GM12878 (cell line): ENCODE measurements around the gene DAO.
"Not testable (repeated sequence)": the region's sequence is repeated elsewhere in the genome, so short reads cannot be mapped to it uniquely, and the experiment has no call there.

ENCODE experiments used
- CHD2 ChIP-seq: IDR thresholded peaks from 2 replicates; pipeline ENCODE4 v1.6.1; 2011; ENCODE audit warnings: low read depth, low read length, improper control_type of control experiment, borderline replicate concordance
- EED ChIP-seq: sonication (generic); IDR thresholded peaks from 2 replicates; pipeline ENCODE4 v1.6.1; 2016; ENCODE audit warnings: antibody characterized with exemption, low read depth
- JUNB ChIP-seq: IDR thresholded peaks from 2 replicates; pipeline ENCODE4 v1.6.1; 2016; ENCODE audit warnings: antibody characterized with exemption, mild to moderate bottlenecking
- POLR2AphosphoS5 ChIP-seq: IDR thresholded peaks from 2 replicates; pipeline ENCODE4 v1.6.1; 2011; ENCODE audit warnings: mild to moderate bottlenecking, low read length, inconsistent platforms
- RCOR1 ChIP-seq: conservative IDR thresholded peaks from 2 replicates; pipeline ENCODE4 v1.6.1; 2012; ENCODE audit warnings: low read depth, low read length, improper control_type of control experiment
- SIX5 ChIP-seq: IDR thresholded peaks from 2 replicates; pipeline ENCODE4 v1.6.1; 2011; ENCODE audit warnings: mild to moderate bottlenecking, low read depth, low read length, moderate library complexity; ENCODE audit not compliant: severe bottlenecking
- SREBF2 ChIP-seq: IDR thresholded peaks from 2 replicates; pipeline ENCODE4 v1.6.1; 2012; ENCODE audit warnings: mild to moderate bottlenecking, low read length
- TF ChIP-seq, protein P1 (sequence below): IDR thresholded peaks from 2 replicates; pipeline ENCODE4 v1.6.1; 2011; ENCODE audit warnings: borderline replicate concordance, low read depth, mild to moderate bottlenecking, moderate library complexity, mixed read lengths, low read length; ENCODE audit not compliant: insufficient read depth; ENCODE audit errors: extremely low read length
- TF ChIP-seq, protein P2 (sequence below), 3 experiments: IDR thresholded peaks in 2 of 3; conservative IDR thresholded peaks in 1 of 3; 2 replicates each; pipeline ENCODE4 v1.5.1; 2011; ENCODE audit warnings: low read depth in 3 of 3, low read length in 3 of 3, mild to moderate bottlenecking in 3 of 3, control low read depth in 2 of 3, moderate library complexity in 2 of 3, inconsistent platforms in 1 of 3, mixed read lengths in 1 of 3; ENCODE audit not compliant: control insufficient read depth in 2 of 3, insufficient read depth in 1 of 3; ENCODE audit errors: extremely low read depth in 1 of 3

DNA sequence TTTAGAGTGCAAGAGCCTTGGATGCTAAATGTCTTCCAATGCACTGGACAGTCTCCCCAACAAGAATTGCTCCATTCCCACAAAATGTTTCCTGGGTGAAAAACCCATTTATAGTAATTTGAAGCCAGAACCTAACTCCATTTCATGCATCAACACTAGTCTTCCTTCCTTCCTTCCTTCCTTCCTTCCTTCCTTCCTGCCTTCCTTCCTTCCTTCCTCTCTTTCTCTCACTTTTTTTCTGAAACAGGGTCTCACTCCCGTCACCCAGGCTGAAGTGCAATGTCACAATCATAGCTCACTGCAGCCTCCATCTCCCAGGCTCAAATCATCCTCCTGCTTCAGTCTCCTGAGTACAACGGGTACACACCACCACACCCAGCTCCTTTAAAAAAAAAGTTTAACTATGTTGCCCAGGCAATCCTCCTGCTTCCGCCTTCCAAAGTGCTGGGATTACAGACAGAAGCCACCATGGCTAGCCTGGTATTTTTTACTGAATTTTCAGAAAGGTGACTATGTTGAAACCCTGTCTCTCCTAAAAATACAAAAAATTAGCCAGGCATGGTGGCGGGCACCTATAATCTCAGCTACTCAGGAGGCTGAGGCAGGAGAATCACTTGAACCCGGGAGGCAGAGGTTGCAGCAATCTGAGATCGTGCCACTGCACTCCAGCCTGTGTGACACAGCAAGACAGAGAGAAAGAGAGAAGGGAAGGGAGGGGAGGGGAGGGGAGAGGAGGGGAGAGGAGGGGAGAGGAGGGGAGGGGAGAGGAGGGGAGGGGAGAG lies 20.6 kb upstream of the DAO start:
- not testable (repeated sequence) for TF ChIP-seq JUNB, CHD2, SREBF2, EED, RCOR1, POLR2AphosphoS5, SIX5
- TF ChIP-seq, protein P1, sequence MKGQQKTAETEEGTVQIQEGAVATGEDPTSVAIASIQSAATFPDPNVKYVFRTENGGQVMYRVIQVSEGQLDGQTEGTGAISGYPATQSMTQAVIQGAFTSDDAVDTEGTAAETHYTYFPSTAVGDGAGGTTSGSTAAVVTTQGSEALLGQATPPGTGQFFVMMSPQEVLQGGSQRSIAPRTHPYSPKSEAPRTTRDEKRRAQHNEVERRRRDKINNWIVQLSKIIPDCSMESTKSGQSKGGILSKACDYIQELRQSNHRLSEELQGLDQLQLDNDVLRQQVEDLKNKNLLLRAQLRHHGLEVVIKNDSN: not testable (repeated sequence)
- TF ChIP-seq, protein P2, sequence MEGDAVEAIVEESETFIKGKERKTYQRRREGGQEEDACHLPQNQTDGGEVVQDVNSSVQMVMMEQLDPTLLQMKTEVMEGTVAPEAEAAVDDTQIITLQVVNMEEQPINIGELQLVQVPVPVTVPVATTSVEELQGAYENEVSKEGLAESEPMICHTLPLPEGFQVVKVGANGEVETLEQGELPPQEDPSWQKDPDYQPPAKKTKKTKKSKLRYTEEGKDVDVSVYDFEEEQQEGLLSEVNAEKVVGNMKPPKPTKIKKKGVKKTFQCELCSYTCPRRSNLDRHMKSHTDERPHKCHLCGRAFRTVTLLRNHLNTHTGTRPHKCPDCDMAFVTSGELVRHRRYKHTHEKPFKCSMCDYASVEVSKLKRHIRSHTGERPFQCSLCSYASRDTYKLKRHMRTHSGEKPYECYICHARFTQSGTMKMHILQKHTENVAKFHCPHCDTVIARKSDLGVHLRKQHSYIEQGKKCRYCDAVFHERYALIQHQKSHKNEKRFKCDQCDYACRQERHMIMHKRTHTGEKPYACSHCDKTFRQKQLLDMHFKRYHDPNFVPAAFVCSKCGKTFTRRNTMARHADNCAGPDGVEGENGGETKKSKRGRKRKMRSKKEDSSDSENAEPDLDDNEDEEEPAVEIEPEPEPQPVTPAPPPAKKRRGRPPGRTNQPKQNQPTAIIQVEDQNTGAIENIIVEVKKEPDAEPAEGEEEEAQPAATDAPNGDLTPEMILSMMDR (IDR thresholded peaks at IDR 0.05 in 2 of 3, conservative IDR thresholded peaks at IDR 0.05 in 1 of 3; ENCODE audit: control insufficient read depth in 2 of 3, extremely low read depth in 1 of 3, insufficient read depth in 1 of 3, low read depth in 3 of 3, low read length in 3 of 3): not testable (repeated sequence)
